H1 (cell line): ENCODE results near the gene FOXP2.

ENCODE experiments used
- ATF2 ChIP-seq: IDR thresholded peaks from 2 replicates; pipeline ENCODE4 v1.6.1; 2012; ENCODE audit warnings: low read length, inconsistent platforms
- CTCF ChIP-seq, 3 experiments: IDR thresholded peaks; 1 replicate in 2 of 3; 2 replicates in 1 of 3; pipeline versions ENCODE4 v1.5.1 to v1.6.1; 2011; ENCODE audit warnings: low read length in 3 of 3, mild to moderate bottlenecking in 3 of 3, inconsistent platforms in 2 of 3, low read depth in 1 of 3, moderate library complexity in 1 of 3; ENCODE audit not compliant: insufficient read depth in 1 of 3; ENCODE audit errors: control extremely low read depth in 1 of 3

GRCh38 chr7:114533131-114533530, 118.5 kb downstream of the FOXP2 start:
- TF ChIP-seq ATF2 (no peak), CTCF (IDR thresholded peaks at IDR 0.05; ENCODE audit: control extremely low read depth in 1 of 3, insufficient read depth in 1 of 3, low read depth in 1 of 3, low read length in 3 of 3) (no peak)
